Mesendoderm (in vitro differentiated cells): ENCODE data around the gene SPRTN.

Experiments
- DNase-seq: peaks from one replicate; pipeline ENCODE4 v3.0.0; 2013
- H2AK5ac ChIP-seq: 2 replicates; pipeline ENCODE4 v1.6.1; 2013; ENCODE audit warnings: low read length, inconsistent platforms
- H2BK120ac ChIP-seq: 2 replicates; pipeline ENCODE4 v1.6.1; 2013; ENCODE audit warnings: low read depth, mild to moderate bottlenecking, low read length, moderate library complexity, mixed read lengths
- H2BK15ac ChIP-seq: replicated peaks from 2 replicates; pipeline ENCODE4 v1.6.1; 2013; ENCODE audit warnings: low read depth, mild to moderate bottlenecking, moderate library complexity
- H2BK5ac ChIP-seq: 2 replicates; pipeline ENCODE4 v1.6.1; 2013; ENCODE audit warnings: low read length, inconsistent platforms
- H3K18ac ChIP-seq: 2 replicates; pipeline ENCODE4 v1.6.1; 2013; ENCODE audit warnings: mild to moderate bottlenecking, low read length, mixed read lengths
- H3K23ac ChIP-seq: one replicate; pipeline ENCODE4 v1.6.1; 2013; ENCODE audit warnings: low read length
- H3K27ac ChIP-seq: 2 replicates; pipeline ENCODE4 v1.5.1; 2013; ENCODE audit warnings: low read depth, mild to moderate bottlenecking, inconsistent platforms, low read length, moderate library complexity
- H3K27me3 ChIP-seq: 2 replicates; pipeline ENCODE4 v1.6.1; 2013; ENCODE audit warnings: low read length, control low read depth, mild to moderate bottlenecking, inconsistent platforms; ENCODE audit not compliant: insufficient read depth, poor library complexity
- H3K36me3 ChIP-seq: 2 replicates; pipeline ENCODE4 v1.6.1; 2013; ENCODE audit warnings: low read length, inconsistent platforms; ENCODE audit not compliant: control insufficient read depth, insufficient read depth
- H3K4ac ChIP-seq: one replicate; pipeline ENCODE4 v1.6.1; 2013; ENCODE audit warnings: low read depth, mild to moderate bottlenecking, low read length, moderate library complexity
- H3K4me1 ChIP-seq: 2 replicates; pipeline ENCODE4 v1.6.1; 2013; ENCODE audit warnings: low read depth, low read length, inconsistent platforms; ENCODE audit not compliant: control insufficient read depth
- H3K4me2 ChIP-seq: 2 replicates; pipeline ENCODE4 v1.6.1; 2013; ENCODE audit warnings: low read length
- H3K4me3 ChIP-seq: 2 replicates; pipeline ENCODE4 v1.5.1; 2013; ENCODE audit warnings: mild to moderate bottlenecking, low read length
- H3K56ac ChIP-seq: one replicate; pipeline ENCODE4 v1.6.1; 2013; ENCODE audit warnings: low read length
- H3K79me1 ChIP-seq: 2 replicates; pipeline ENCODE4 v1.6.1; 2013; ENCODE audit warnings: low read length, inconsistent platforms
- H3K79me2 ChIP-seq: 2 replicates; pipeline ENCODE4 v1.6.1; 2013; ENCODE audit warnings: mild to moderate bottlenecking, low read length; ENCODE audit not compliant: control insufficient read depth, insufficient read depth
- H3K9ac ChIP-seq: 2 replicates; pipeline ENCODE4 v1.6.1; 2013; ENCODE audit warnings: low read length, inconsistent platforms
- H4K5ac ChIP-seq: one replicate; pipeline ENCODE4 v1.6.1; 2013; ENCODE audit warnings: low read length
- H4K8ac ChIP-seq: one replicate; pipeline ENCODE4 v1.6.1; 2013; ENCODE audit warnings: low read depth, mild to moderate bottlenecking, control low read depth, low read length, moderate library complexity
- WGBS: extraction: QIAGEN DNeasy Blood & Tissue Kit; methylation state at CpG from one replicate; pipeline ENCODE4 v1.1.7; 2013; ENCODE audit warnings: low lambda C conversion rate, missing lambda C conversion rate; ENCODE audit not compliant: insufficient coverage; ENCODE audit errors: extremely low coverage; 5-methylcytosine and 5-hydroxymethylcytosine counted together

The SPRTN gene

DNA sequence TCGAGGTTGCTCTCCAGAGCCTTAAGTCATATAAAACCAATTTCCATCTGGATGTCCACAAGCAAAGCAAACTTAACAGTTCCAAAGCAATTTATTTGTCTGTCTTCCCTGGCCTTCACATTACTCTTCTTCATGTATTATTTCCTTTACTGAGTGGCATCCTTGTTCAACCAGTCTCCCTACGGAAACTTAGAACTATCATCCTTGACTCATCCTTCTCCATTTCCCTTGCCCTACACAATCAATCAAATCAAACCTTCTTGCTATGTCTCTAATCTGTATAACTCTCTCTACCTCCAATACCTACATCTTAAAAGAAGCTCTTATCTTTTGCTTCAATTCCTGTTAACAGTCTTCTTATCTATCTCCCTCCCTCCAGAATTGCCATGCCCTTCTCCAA, 58.5 kb downstream of the SPRTN start:
- no peak overlapping the region for H3K56ac ChIP-seq
- no peak overlapping the region for H3K23ac ChIP-seq
- H3K27ac ChIP-seq = no peak overlapping the region
- H4K5ac ChIP-seq = no peak overlapping the region
- no CpG with 5 or more reads among the region's 2 CpGs for WGBS
- no peaks in the 10 kb centered on the region for H3K36me3 ChIP-seq
- H2BK5ac ChIP-seq = no peak overlapping the region
- no peak for DNase-seq
- no peak overlapping the region for H4K8ac ChIP-seq
- no peak overlapping the region for H2BK120ac ChIP-seq
- H3K4me1 ChIP-seq = peaks cover 11% of the 10 kb centered on the region
- H2BK15ac ChIP-seq = no peak overlapping the region
- H3K79me2 ChIP-seq = no peaks in the 10 kb centered on the region
- H3K4me2 ChIP-seq = no peak overlapping the region
- no peak overlapping the region for H3K9ac ChIP-seq
- H2AK5ac ChIP-seq = no peak overlapping the region
- no peaks in the 10 kb centered on the region for H3K79me1 ChIP-seq
- no peak overlapping the region for H3K18ac ChIP-seq
- no peaks in the 10 kb centered on the region for H3K27me3 ChIP-seq
- no peak overlapping the region for H3K4me3 ChIP-seq
- no peak overlapping the region for H3K4ac ChIP-seq

DNA sequence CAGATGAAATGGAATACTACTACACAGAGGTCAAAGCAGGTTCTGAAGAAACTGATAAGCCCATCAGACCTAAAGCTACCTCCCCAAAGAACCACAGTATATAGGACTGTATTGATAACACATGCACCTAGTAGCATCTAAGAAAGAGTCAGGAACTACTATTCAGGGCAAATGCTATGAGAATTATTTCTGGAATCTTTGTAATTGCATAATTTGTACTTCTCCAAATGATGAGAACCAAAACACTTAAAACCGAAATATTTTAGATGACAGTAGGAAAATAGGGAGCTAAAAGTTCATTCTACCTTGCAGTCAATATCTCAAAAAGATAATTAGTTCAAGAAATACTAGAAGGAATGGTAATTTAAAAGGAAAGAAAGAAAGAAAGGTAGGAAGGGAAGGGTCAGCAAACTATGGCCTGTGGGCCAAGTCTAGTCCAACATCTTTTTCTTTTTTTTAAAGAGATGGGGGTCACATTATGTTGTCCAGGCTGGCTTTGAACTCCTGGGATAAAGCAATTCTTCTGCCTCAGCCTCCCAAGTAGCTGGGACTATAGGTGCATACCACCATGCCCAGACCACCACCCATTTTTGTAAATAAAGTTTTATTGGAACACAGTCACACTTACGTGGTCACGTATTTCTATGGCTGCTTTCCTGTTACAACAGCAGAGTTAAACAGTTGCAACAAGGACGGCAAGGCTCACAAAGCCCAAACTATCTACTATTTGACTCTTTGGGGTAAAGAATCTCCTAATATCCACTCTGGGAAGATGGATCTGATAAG, 60.0 kb downstream of the SPRTN start:
- no peak overlapping the region for H3K56ac ChIP-seq
- no peak overlapping the region for H3K4me2 ChIP-seq
- H2BK120ac ChIP-seq = no peak overlapping the region
- H3K9ac ChIP-seq = no peak overlapping the region
- H3K27ac ChIP-seq = no peak overlapping the region
- no peaks in the 10 kb centered on the region for H3K36me3 ChIP-seq
- H2AK5ac ChIP-seq = no peak overlapping the region
- H3K27me3 ChIP-seq = no peaks in the 10 kb centered on the region
- H3K4me1 ChIP-seq = peaks cover 11% of the 10 kb centered on the region
- no peak overlapping the region for H4K8ac ChIP-seq
- H3K4ac ChIP-seq = no peak overlapping the region
- WGBS = no CpG with 5 or more reads among the region's 4 CpGs
- no peaks in the 10 kb centered on the region for H3K79me2 ChIP-seq
- DNase-seq = no peak
- H3K23ac ChIP-seq = no peak overlapping the region
- no peak overlapping the region for H2BK15ac ChIP-seq
- H4K5ac ChIP-seq = no peak overlapping the region
- H2BK5ac ChIP-seq = no peak overlapping the region
- H3K4me3 ChIP-seq = no peak overlapping the region
- no peak overlapping the region for H3K18ac ChIP-seq
- H3K79me1 ChIP-seq = no peaks in the 10 kb centered on the region

DNA sequence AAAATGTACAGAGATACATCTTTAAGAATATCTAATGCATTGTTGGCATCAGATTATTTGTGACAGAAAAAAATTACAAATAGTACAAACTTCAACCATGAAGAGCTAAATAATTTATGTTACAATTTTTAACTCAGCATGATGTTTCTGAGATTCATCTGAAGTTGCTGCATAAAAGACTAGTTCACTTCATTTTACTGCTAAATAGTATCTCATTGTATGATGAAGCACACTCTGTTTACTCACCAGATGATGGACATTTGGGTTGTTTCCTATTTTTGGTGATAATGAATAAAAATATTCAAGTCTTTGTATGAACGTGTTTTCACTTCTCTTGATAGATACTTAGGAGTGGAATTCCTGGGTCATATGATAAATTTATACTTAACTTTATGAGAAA, 63.4 kb downstream of the SPRTN start:
- Histone ChIP-seq H3K4me2 (no peak overlapping the region), H3K18ac (no peak overlapping the region), H3K27me3 (no peaks in the 10 kb centered on the region), H3K4me3 (no peak overlapping the region), H3K56ac (no peak overlapping the region), H3K79me2 (no peaks in the 10 kb centered on the region), H2BK120ac (no peak overlapping the region), H3K9ac (no peak overlapping the region), H4K5ac (no peak overlapping the region), H4K8ac (no peak overlapping the region), H3K4me1 (no peaks in the 10 kb centered on the region), H3K36me3 (no peaks in the 10 kb centered on the region), H2BK5ac (no peak overlapping the region), H2AK5ac (no peak overlapping the region), H3K4ac (no peak overlapping the region), H3K23ac (no peak overlapping the region), H3K27ac (no peak overlapping the region), H3K79me1 (no peaks in the 10 kb centered on the region), H2BK15ac (no peak overlapping the region)
- no peak for DNase-seq
- no CpG with 5 or more reads among the region's 1 CpG for WGBS

DNA sequence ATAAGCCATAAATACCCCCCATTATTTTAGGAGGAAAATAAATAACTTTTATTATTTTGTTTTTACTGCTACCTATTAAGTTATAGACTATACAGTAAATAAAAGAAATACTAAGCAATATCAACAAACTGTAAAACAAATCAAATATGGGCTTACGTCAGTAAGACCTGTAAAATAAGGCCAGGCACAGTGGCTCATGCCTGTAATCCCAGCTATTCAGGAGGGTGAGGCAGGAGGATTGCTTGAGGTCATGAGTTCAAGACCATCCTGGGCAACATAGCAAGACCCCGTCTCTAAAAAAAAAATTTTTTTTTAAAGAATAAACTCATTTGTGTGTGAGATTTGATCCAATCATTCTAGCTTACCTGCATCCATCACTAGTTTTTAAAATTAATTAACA, 66.2 kb downstream of the SPRTN start:
- WGBS = no CpG with 5 or more reads among the region's 2 CpGs

More for the DNA sequence above, 66.2 kb downstream of the SPRTN start:
- no peaks in the 10 kb centered on the region for H3K4me1 ChIP-seq
- no peak overlapping the region for H4K5ac ChIP-seq
- no peak overlapping the region for H3K4me2 ChIP-seq
- no peak overlapping the region for H3K18ac ChIP-seq
- no peaks in the 10 kb centered on the region for H3K79me2 ChIP-seq
- H3K4ac ChIP-seq = no peak overlapping the region
- H3K4me3 ChIP-seq = no peak overlapping the region
- H3K56ac ChIP-seq = no peak overlapping the region
- no peak overlapping the region for H2BK120ac ChIP-seq
- no peak overlapping the region for H3K9ac ChIP-seq
- no peaks in the 10 kb centered on the region for H3K27me3 ChIP-seq
- no peak overlapping the region for H2BK15ac ChIP-seq
- no peak overlapping the region for H3K27ac ChIP-seq
- DNase-seq = no peak
- H4K8ac ChIP-seq = no peak overlapping the region
- no peaks in the 10 kb centered on the region for H3K79me1 ChIP-seq
- H2BK5ac ChIP-seq = no peak overlapping the region
- H3K23ac ChIP-seq = no peak overlapping the region
- no peaks in the 10 kb centered on the region for H3K36me3 ChIP-seq
- no peak overlapping the region for H2AK5ac ChIP-seq
